HUES64 (cell line): ENCODE results near the gene PPARG.

Experiments used
- H3K27ac ChIP-seq: 2 replicates; pipeline ENCODE4 v1.7.0; 2013; ENCODE audit warnings: low read depth, low read length, inconsistent platforms
- H3K27me3 ChIP-seq: 2 replicates; pipeline ENCODE4 v1.6.1; 2013; ENCODE audit warnings: mild to moderate bottlenecking, low read length; ENCODE audit not compliant: insufficient read depth
- H3K36me3 ChIP-seq: 2 replicates; pipeline ENCODE4 v1.6.1; 2013; ENCODE audit warnings: mild to moderate bottlenecking, low read length; ENCODE audit not compliant: insufficient read depth
- H3K4me1 ChIP-seq: 2 replicates; pipeline ENCODE4 v1.6.1; 2013; ENCODE audit warnings: mild to moderate bottlenecking, low read length, moderate library complexity; ENCODE audit not compliant: insufficient read depth
- H3K4me3 ChIP-seq: 2 replicates; pipeline ENCODE4 v1.5.1; 2013; ENCODE audit warnings: mild to moderate bottlenecking, low read length, moderate library complexity
- H3K9ac ChIP-seq: 2 replicates; pipeline ENCODE4 v1.6.1; 2013; ENCODE audit warnings: mild to moderate bottlenecking, low read depth, low read length
- H3K9me3 ChIP-seq: 2 replicates; pipeline ENCODE4 v1.6.1; 2013; ENCODE audit warnings: low read depth, low read length; ENCODE audit not compliant: insufficient read depth
- WGBS: fragments of 150-250, 120-280 bp; methylation state at CpG from one replicate; pipeline ENCODE4 v1.1.7; 2013; ENCODE audit warnings: missing lambda C conversion rate; 5-methylcytosine and 5-hydroxymethylcytosine counted together

PPARG gene

DNA sequence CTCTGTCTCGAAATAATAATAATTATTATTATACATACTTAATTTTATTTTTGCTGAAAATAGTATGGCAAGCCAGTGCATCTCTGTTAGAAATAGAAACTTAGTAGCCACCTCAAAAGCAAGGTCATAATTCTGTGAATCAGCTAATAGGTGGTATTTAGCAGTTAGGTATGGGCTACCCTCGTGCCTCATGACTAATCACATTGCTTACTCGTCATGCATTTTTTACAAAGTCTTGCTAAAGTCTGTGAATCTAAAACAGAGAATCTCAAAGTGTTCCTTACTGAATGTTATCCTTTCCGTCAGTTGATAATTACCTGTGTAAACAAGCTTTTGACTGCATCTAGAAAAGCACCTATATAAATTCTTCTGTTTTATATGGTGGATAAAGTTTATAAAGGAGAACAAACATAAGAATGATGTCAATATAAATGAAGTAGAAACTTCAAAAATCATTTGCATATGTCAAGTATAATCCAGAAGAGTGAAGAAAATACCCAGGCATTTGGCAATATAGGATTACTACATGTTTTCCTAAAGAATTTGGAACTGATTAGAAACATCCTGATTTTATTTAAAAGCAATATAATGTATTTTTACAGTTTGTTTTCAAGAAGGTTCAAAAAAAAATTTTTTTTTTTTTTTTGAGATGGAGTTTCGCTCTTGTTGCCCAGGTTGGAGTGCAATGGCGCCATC is 6.2 kb downstream of the PPARG start:
- 92% methylated on average over 5 of the region's 6 CpGs for WGBS
- Histone ChIP-seq H3K4me1 (no peaks in the 10 kb centered on the region), H3K9ac (no peak overlapping the region), H3K27me3 (peaks cover 38% of the 10 kb centered on the region), H3K4me3 (no peak overlapping the region), H3K36me3 (no peaks in the 10 kb centered on the region), H3K27ac (no peak overlapping the region), H3K9me3 (no peaks in the 10 kb centered on the region)

- no peaks in the 10 kb centered on the region for H3K36me3 ChIP-seq
- H3K9me3 ChIP-seq = no peaks in the 10 kb centered on the region
- H3K4me1 ChIP-seq = no peaks in the 10 kb centered on the region
- 95% methylated on average over 3 of the region's 4 CpGs for WGBS
- no peak overlapping the region for H3K27ac ChIP-seq
- H3K27me3 ChIP-seq = peaks cover 23% of the 10 kb centered on the region
- H3K9ac ChIP-seq = no peak overlapping the region
- H3K4me3 ChIP-seq = no peak overlapping the region
Observed at GRCh38 chr3:12296511-12296910, 7.6 kb downstream of the PPARG start.

DNA sequence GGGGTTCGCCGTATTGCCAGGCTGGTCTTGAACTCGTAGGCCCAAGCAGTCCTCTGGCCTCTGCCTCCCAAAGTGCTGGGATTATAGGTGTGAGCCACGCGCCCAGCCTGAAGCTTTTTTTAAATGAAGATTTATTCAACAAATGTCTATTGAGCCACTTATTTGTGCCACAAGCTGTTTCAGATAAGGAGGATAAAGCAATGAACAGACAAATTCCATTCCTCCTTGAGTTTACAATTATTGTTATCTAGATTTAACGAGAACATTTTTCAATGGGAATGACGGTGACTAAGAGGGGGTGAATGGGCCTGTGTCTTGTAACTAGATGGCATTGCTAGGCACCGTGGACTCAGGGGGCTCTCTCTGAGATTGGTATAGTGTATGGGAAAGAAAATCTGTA is 10.2 kb downstream of the PPARG start:
- Histone ChIP-seq H3K9ac (no peak overlapping the region), H3K27ac (no peak overlapping the region), H3K27me3 (no peaks in the 10 kb centered on the region), H3K4me1 (no peaks in the 10 kb centered on the region), H3K4me3 (no peak overlapping the region), H3K36me3 (no peaks in the 10 kb centered on the region), H3K9me3 (no peaks in the 10 kb centered on the region)
- WGBS = 94% methylated on average over 8 of the region's 8 CpGs

DNA sequence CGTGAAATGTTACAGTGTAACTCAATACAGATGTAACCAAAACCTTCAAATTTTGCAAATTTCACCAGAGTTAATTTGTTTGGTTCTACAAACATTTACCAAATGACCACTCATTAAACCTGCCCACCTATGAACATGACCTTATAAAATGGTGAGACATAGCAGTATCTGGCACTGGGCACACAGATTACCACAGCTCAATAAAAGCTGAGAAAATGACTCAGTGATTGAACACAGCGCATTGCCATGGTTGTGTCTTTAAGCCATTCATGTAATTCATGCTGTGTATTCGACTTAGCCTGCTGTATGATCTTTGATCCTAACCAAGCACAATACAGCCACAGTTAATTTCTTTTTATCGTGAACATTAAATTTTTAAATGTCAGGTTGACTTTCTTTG is 11.3 kb downstream of the PPARG start:
- 94% methylated on average over 3 of the region's 4 CpGs for WGBS
- Histone ChIP-seq H3K9me3 (no peaks in the 10 kb centered on the region), H3K27me3 (no peaks in the 10 kb centered on the region), H3K27ac (no peak overlapping the region), H3K36me3 (no peaks in the 10 kb centered on the region), H3K4me1 (no peaks in the 10 kb centered on the region), H3K9ac (no peak overlapping the region), H3K4me3 (no peak overlapping the region)

GRCh38 chr3:12301031-12301430 is 12.2 kb downstream of the PPARG start:
- Histone ChIP-seq H3K4me3 (no peak overlapping the region), H3K27ac (no peak overlapping the region), H3K9ac (no peak overlapping the region), H3K27me3 (no peaks in the 10 kb centered on the region), H3K36me3 (no peaks in the 10 kb centered on the region), H3K4me1 (no peaks in the 10 kb centered on the region), H3K9me3 (no peaks in the 10 kb centered on the region)
- 91% methylated on average over 1 of the region's 2 CpGs for WGBS

DNA sequence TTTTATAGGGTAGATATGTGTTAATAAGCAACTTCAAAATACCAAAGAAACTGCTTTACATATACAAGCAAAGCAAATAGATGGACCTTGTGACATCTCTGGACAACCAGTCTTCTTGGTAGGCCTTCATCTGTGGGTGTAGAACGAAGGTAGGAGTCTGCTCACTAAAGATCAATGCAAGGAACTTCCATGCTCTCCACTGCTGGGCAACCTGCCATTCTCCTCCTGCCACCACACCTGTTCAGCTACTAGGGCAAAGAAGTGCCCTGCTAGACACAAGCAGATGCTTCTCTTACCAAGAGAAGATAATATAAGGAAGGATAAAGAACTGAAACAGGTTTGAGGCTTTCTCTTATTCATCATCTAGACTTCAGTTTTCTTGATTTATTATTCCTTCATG is 12.6 kb downstream of the PPARG start:
- Histone ChIP-seq H3K4me3 (no peak overlapping the region), H3K9me3 (no peaks in the 10 kb centered on the region), H3K9ac (no peak overlapping the region), H3K27ac (no peak overlapping the region), H3K27me3 (no peaks in the 10 kb centered on the region), H3K36me3 (no peaks in the 10 kb centered on the region), H3K4me1 (no peaks in the 10 kb centered on the region)
- 92% methylated on average over 1 of the region's 1 CpG for WGBS

GRCh38 chr3:12302564-12302963 is 13.7 kb downstream of the PPARG start:
- no peak overlapping the region for H3K27ac ChIP-seq
- no peaks in the 10 kb centered on the region for H3K4me1 ChIP-seq
- H3K9ac ChIP-seq = no peak overlapping the region
- no peak overlapping the region for H3K4me3 ChIP-seq
- H3K9me3 ChIP-seq = no peaks in the 10 kb centered on the region
- no peaks in the 10 kb centered on the region for H3K36me3 ChIP-seq
- H3K27me3 ChIP-seq = no peaks in the 10 kb centered on the region
- 92% methylated on average over 6 of the region's 6 CpGs for WGBS

DNA sequence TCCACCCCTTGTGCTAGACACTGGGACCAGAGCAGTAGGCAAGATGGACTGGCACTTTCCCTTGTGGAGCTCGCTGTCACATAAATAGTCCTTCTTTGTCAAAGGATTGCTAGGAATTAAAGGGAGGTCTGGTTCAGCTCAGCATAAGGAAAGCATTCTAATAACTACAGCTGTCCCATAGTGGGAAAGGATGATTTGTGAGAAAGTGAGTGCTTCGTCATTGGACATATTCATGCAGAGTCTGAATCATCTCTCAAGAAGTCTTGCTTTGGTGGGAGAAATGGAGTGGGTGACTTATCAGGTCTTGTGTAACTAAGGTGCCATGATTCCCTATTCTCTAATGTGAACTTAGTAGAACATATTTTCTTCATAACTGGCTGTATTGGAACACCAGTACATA is 14.7 kb downstream of the PPARG start:
- Histone ChIP-seq H3K9ac (no peak overlapping the region), H3K4me1 (no peaks in the 10 kb centered on the region), H3K36me3 (no peaks in the 10 kb centered on the region), H3K4me3 (no peak overlapping the region), H3K9me3 (no peaks in the 10 kb centered on the region), H3K27me3 (no peaks in the 10 kb centered on the region), H3K27ac (no peak overlapping the region)
- WGBS = 97% methylated on average over 2 of the region's 2 CpGs

DNA sequence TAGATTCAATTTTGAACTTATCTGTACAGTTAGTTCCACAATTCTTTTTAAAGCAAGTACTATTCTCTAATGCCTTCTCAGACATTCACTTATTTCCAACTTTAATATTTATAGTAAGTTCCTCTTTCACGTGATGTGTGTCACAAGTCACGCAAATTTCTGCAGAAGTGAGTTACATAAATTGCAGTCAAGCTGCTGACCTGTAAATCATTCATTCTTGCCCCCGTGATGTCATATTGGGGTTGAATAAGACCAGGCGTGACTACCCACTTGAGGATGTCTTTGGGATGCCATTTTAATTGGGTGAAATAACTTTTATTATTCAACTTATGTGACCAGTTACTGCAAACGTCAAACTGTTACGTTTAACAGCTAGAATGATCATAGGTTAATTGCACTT is 15.1 kb downstream of the PPARG start:
- Histone ChIP-seq H3K4me1 (no peaks in the 10 kb centered on the region), H3K4me3 (no peak overlapping the region), H3K27me3 (no peaks in the 10 kb centered on the region), H3K36me3 (no peaks in the 10 kb centered on the region), H3K9ac (no peak overlapping the region), H3K27ac (no peak overlapping the region), H3K9me3 (no peaks in the 10 kb centered on the region)
- WGBS = 93% methylated on average over 6 of the region's 6 CpGs

- Histone ChIP-seq H3K27me3 (no peaks in the 10 kb centered on the region), H3K9ac (no peak overlapping the region), H3K9me3 (no peaks in the 10 kb centered on the region), H3K36me3 (no peaks in the 10 kb centered on the region), H3K4me3 (no peak overlapping the region), H3K4me1 (no peaks in the 10 kb centered on the region), H3K27ac (no peak overlapping the region)
- 97% methylated on average over 1 of the region's 2 CpGs for WGBS
Observed at GRCh38 chr3:12307136-12307535, 18.3 kb downstream of the PPARG start.

GRCh38 chr3:12308517-12308916 is 19.6 kb downstream of the PPARG start:
- H3K4me1 ChIP-seq = no peaks in the 10 kb centered on the region
- no peaks in the 10 kb centered on the region for H3K9me3 ChIP-seq
- H3K4me3 ChIP-seq = no peak overlapping the region
- no peaks in the 10 kb centered on the region for H3K27me3 ChIP-seq
- no peaks in the 10 kb centered on the region for H3K36me3 ChIP-seq
- no peak overlapping the region for H3K27ac ChIP-seq
- no peak overlapping the region for H3K9ac ChIP-seq

DNA sequence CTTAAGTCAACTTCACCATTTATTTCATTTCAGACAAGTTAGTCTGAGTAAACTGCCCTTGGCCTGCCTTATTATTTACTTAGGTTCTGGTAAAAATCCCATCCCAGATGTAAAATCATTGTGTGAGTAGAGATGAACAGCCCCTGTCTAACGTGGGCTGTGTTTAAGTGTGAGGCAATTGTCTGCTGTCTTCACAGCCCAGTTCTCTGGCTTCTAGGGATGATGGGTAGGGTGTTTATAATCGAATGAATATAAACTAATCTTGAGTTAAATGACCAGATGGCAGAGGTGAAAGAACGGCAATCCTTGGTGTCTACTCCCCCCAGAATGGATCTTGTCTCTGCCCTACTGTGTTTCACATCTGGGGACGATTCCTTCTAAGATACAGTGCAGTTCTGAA is 20.8 kb downstream of the PPARG start:
- Histone ChIP-seq H3K9ac (no peak overlapping the region), H3K9me3 (no peaks in the 10 kb centered on the region), H3K36me3 (no peaks in the 10 kb centered on the region), H3K4me3 (no peak overlapping the region), H3K27me3 (no peaks in the 10 kb centered on the region), H3K27ac (no peak overlapping the region), H3K4me1 (no peaks in the 10 kb centered on the region)
- WGBS = 92% methylated on average over 4 of the region's 4 CpGs
